GM12878 (cell line): ENCODE measurements around the gene UTF1.

Source experiments
- ASH2L ChIP-seq: fragments of 300-600, 200-600 bp; sonication (generic); IDR thresholded peaks from 2 replicates; pipeline ENCODE4 v1.6.1; 2017; ENCODE audit warnings: low read depth, mild to moderate bottlenecking, borderline replicate concordance
- ATF7 ChIP-seq: fragments of 450-650 bp; IDR thresholded peaks from 2 replicates; pipeline ENCODE4 v1.6.1; 2016; ENCODE audit warnings: low read depth, mild to moderate bottlenecking
- CBFB ChIP-seq: IDR thresholded peaks from 2 replicates; pipeline ENCODE4 v1.6.1; 2016; ENCODE audit warnings: antibody characterized with exemption, low read depth
- CTCF ChIP-seq, 3 experiments: IDR thresholded peaks in 2 of 3; conservative IDR thresholded peaks in 1 of 3; 2 replicates each; pipeline ENCODE4 v1.5.1; 2011; ENCODE audit warnings: low read depth in 3 of 3, low read length in 3 of 3, mild to moderate bottlenecking in 3 of 3, control low read depth in 2 of 3, moderate library complexity in 2 of 3, inconsistent platforms in 1 of 3, mixed read lengths in 1 of 3; ENCODE audit not compliant: control insufficient read depth in 2 of 3, insufficient read depth in 1 of 3; ENCODE audit errors: extremely low read depth in 1 of 3
- HCFC1 ChIP-seq: fragments of 150-350 bp; IDR thresholded peaks from 2 replicates; pipeline ENCODE4 v1.6.1; 2014; ENCODE audit warnings: low read length
- JUND ChIP-seq: IDR thresholded peaks from 2 replicates; pipeline ENCODE4 v1.6.1; 2012; ENCODE audit warnings: low read depth, mild to moderate bottlenecking, low read length, improper control_type of control experiment, moderate library complexity
- MXI1 ChIP-seq: fragments of 150-350 bp; IDR thresholded peaks from 2 replicates; pipeline ENCODE4 v1.6.1; 2011; ENCODE audit warnings: low read depth, mild to moderate bottlenecking, inconsistent platforms, low read length, improper control_type of control experiment
- POLR2A ChIP-seq: IDR thresholded peaks from 2 replicates; pipeline ENCODE4 v1.6.1; 2011; ENCODE audit warnings: low read depth, mild to moderate bottlenecking, low read length
- TF ChIP-seq, protein P1 (sequence below): fragments of 450-650 bp; formaldehyde crosslinking; IDR thresholded peaks from 2 replicates; pipeline ENCODE4 v1.4.0; 2022; ENCODE audit warnings: mild to moderate bottlenecking, moderate library complexity

- TF ChIP-seq MXI1: no peak
- TF ChIP-seq ATF7: no peak
- no peak for TF ChIP-seq CBFB
- no peak for TF ChIP-seq ASH2L
- TF ChIP-seq POLR2A: no peak
- TF ChIP-seq JUND: no peak
- no peak for TF ChIP-seq CTCF (IDR thresholded peaks at IDR 0.05 in 2 of 3, conservative IDR thresholded peaks at IDR 0.05 in 1 of 3; ENCODE audit: control insufficient read depth in 2 of 3, extremely low read depth in 1 of 3, insufficient read depth in 1 of 3, low read depth in 3 of 3, low read length in 3 of 3)
- TF ChIP-seq HCFC1: no peak
- TF ChIP-seq, protein P1, sequence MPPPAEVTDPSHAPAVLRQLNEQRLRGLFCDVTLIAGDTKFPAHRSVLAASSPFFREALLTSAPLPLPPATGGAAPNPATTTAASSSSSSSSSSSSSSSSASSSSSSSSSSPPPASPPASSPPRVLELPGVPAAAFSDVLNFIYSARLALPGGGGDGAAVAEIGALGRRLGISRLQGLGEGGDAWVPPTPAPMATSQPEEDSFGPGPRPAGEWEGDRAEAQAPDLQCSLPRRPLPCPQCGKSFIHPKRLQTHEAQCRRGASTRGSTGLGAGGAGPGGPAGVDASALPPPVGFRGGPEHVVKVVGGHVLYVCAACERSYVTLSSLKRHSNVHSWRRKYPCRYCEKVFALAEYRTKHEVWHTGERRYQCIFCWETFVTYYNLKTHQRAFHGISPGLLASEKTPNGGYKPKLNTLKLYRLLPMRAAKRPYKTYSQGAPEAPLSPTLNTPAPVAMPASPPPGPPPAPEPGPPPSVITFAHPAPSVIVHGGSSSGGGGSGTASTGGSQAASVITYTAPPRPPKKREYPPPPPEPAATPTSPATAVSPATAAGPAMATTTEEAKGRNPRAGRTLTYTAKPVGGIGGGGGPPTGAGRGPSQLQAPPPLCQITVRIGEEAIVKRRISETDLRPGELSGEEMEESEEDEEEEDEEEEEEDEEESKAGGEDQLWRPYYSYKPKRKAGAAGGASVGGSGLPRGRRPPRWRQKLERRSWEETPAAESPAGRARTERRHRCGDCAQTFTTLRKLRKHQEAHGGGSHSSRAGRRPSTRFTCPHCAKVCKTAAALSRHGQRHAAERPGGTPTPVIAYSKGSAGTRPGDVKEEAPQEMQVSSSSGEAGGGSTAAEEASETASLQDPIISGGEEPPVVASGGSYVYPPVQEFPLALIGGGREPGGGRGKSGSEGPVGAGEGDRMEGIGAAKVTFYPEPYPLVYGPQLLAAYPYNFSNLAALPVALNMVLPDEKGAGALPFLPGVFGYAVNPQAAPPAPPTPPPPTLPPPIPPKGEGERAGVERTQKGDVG (CRISPR knock-in tag): no peak
Observed at GRCh38 chr10:133201151-133201947, 28.7 kb upstream of the UTF1 start.
